ENCODE results near the gene STOX2. TPM values are rescaled to one million over a fixed set of nuclear protein-coding genes. Genes with fewer than 3 reads are reported as not detected.

The STOX2 gene
- total RNA-seq, 3 donors from 2014 or later: 2.7 to 10.9 (median 4.3) TPM

GRCh38 chr4:183878251-183878970 is 26.7 kb upstream of the STOX2 start:
- H3K4me3 ChIP-seq: no peak overlapping the region
- ATAC-seq (no peak), DNase-seq (no peak)
- intact Hi-C loops (cut with DNase I, micrococcal nuclease): no loop called here
- TF ChIP-seq CTCF (IDR thresholded peaks at IDR 0.05): no peak
- peaks cover 5% of the 10 kb centered on the region for H3K4me1 ChIP-seq (ENCODE audit: low read depth)
- H3K36me3 ChIP-seq (ENCODE audit: low read depth): no peaks in the 10 kb centered on the region
- H3K9me3 ChIP-seq: no peaks in the 10 kb centered on the region

GRCh38 chr4:183885205-183885720 is 19.8 kb upstream of the STOX2 start:
- Histone ChIP-seq H3K9me3 (no peaks in the 10 kb centered on the region), H3K4me1 (ENCODE audit: low read depth) (no peaks in the 10 kb centered on the region), H3K36me3 (ENCODE audit: low read depth) (no peaks in the 10 kb centered on the region), H3K4me3 (no peak overlapping the region)
- TF ChIP-seq CTCF (IDR thresholded peaks at IDR 0.05): no peak
- DNase-seq: no peak
- no peak for ATAC-seq
- intact Hi-C loops (cut with DNase I, micrococcal nuclease): no loop called here

GRCh38 chr4:183887351-183887750 is 17.8 kb upstream of the STOX2 start:
- Histone ChIP-seq H3K36me3 (ENCODE audit: low read depth) (no peaks in the 10 kb centered on the region), H3K4me1 (ENCODE audit: low read depth) (no peaks in the 10 kb centered on the region), H3K4me3 (no peak overlapping the region), H3K9me3 (no peaks in the 10 kb centered on the region)
- ATAC-seq: no peak
- intact Hi-C loops (cut with DNase I, micrococcal nuclease): no loop called here
- TF ChIP-seq CTCF (IDR thresholded peaks at IDR 0.05): no peak
- no peak for DNase-seq

GRCh38 chr4:183888564-183888963 is 16.5 kb upstream of the STOX2 start:
- Histone ChIP-seq H3K4me3 (no peak overlapping the region), H3K9me3 (no peaks in the 10 kb centered on the region), H3K36me3 (ENCODE audit: low read depth) (no peaks in the 10 kb centered on the region), H3K4me1 (ENCODE audit: low read depth) (no peaks in the 10 kb centered on the region)
- TF ChIP-seq CTCF (IDR thresholded peaks at IDR 0.05): no peak
- no peak for DNase-seq
- intact Hi-C loops (cut with DNase I, micrococcal nuclease): no loop called here
- ATAC-seq: no peak

- H3K9me3 ChIP-seq: no peaks in the 10 kb centered on the region
- no peak for DNase-seq
- no peak for ATAC-seq
- no peak for TF ChIP-seq CTCF (IDR thresholded peaks at IDR 0.05)
- no peak overlapping the region for H3K4me3 ChIP-seq
- H3K4me1 ChIP-seq (ENCODE audit: low read depth): no peaks in the 10 kb centered on the region
- intact Hi-C loops (cut with DNase I, micrococcal nuclease): no loop called here
- no peaks in the 10 kb centered on the region for H3K36me3 ChIP-seq (ENCODE audit: low read depth)
These were observed 15.9 kb upstream of the STOX2 start for GRCh38 chr4:183889190-183889589.

Measured in mucosa of descending colon (tissue), 3 donors.